ENCODE measurements around the gene ADSS1.
"Not testable (repeated sequence)": the region's sequence is repeated elsewhere in the genome, so short reads cannot be mapped to it uniquely, and the experiment has no call there.

The ADSS1 gene

GRCh38 chr14:104718871-104719270, 5.2 kb upstream of the ADSS1 start:
- DNase-seq = no peak

- DNase-seq = no peak
Observed at GRCh38 chr14:104719343-104719742, 4.7 kb upstream of the ADSS1 start.

GRCh38 chr14:104721505-104722431, 2.3 kb upstream of the ADSS1 start:
- DNase-seq = no peak

GRCh38 chr14:104722938-104723650, 935 bp upstream of the ADSS1 start:
- no peak for DNase-seq

GRCh38 chr14:104724407-104724980, 465 bp downstream of the ADSS1 start:
- no peak for DNase-seq

- no peak for DNase-seq
Observed at GRCh38 chr14:104724981-104725771, 1.1 kb downstream of the ADSS1 start.

- DNase-seq = no peak
Observed at GRCh38 chr14:104725772-104726548, 1.9 kb downstream of the ADSS1 start.

- no peak for DNase-seq
Observed at GRCh38 chr14:104726600-104727451, 2.8 kb downstream of the ADSS1 start.

- no peak for DNase-seq
Observed at GRCh38 chr14:104728631-104729030, 4.6 kb downstream of the ADSS1 start.

- not testable (repeated sequence) for DNase-seq
Observed at GRCh38 chr14:104729176-104729834, 5.3 kb downstream of the ADSS1 start.

GRCh38 chr14:104729835-104730181, 5.8 kb downstream of the ADSS1 start:
- no peak for DNase-seq

- DNase-seq = no peak
Observed at GRCh38 chr14:104730487-104730886, 6.5 kb downstream of the ADSS1 start.

GRCh38 chr14:104731320-104732294, 7.6 kb downstream of the ADSS1 start:
- peak; percentile 15 for DNase-seq

GRCh38 chr14:104732355-104732804, 8.4 kb downstream of the ADSS1 start:
- no peak for DNase-seq

GRCh38 chr14:104732931-104733681, 9.1 kb downstream of the ADSS1 start:
- no peak for DNase-seq

GRCh38 chr14:104734051-104734587, 10.1 kb downstream of the ADSS1 start:
- no peak for DNase-seq

GRCh38 chr14:104734601-104734990, 10.6 kb downstream of the ADSS1 start:
- DNase-seq = no peak

All from NCI-H2171 (cell line).